Esophagus squamous epithelium (tissue), 5 donors: ENCODE data around the gene LDLR. TPM values are rescaled to one million over a fixed set of nuclear protein-coding genes. Genes with fewer than 3 reads are reported as not detected.
"Not testable (repeated sequence)": the region's sequence is repeated elsewhere in the genome, so short reads cannot be mapped to it uniquely, and the experiment has no call there.

ENCODE experiments used
- DNase-seq: peaks from one replicate; lab custom pipeline; 2025; lab: John Stamatoyannopoulos, UW
- H3K27ac ChIP-seq, 4 donors: fragments of 200-600 bp; sonication (generic); one replicate each; pipeline ENCODE4 v1.5.1; 2016 to 2019; ENCODE audit warnings: mild to moderate bottlenecking in 1 of 4
- H3K27me3 ChIP-seq, 4 donors: fragments of 200-600 bp; sonication (generic); 1 replicate in 3 of 4; 2 replicates in 1 of 4; pipeline versions ENCODE4 v1.5.1 to v1.6.0; 2017 to 2021; ENCODE audit warnings: antibody characterized with exemption in 1 of 4
- H3K36me3 ChIP-seq, 3 donors: fragments of 200-600 bp; sonication (generic); one replicate each; pipeline ENCODE4 v1.5.1; 2016 to 2019
- H3K4me1 ChIP-seq, 3 donors: fragments of 200-600 bp; sonication (generic); one replicate each; pipeline ENCODE4 v1.5.1; 2017 to 2019
- H3K4me3 ChIP-seq, 4 donors: fragments of 200-600 bp; sonication (generic); 1 replicate in 3 of 4; 2 replicates in 1 of 4; pipeline ENCODE4 v1.5.1; 2016 to 2019; ENCODE audit warnings: mild to moderate bottlenecking in 2 of 4, moderate library complexity in 1 of 4
- H3K9me3 ChIP-seq, 3 donors: fragments of 200-600 bp; sonication (generic); one replicate each; pipeline ENCODE4 v1.5.1; 2016 to 2019
- POLR2A ChIP-seq, 4 donors: fragments of 450-650 bp; IDR thresholded peaks; one replicate each; pipeline ENCODE4 v1.6.1; 2017; ENCODE audit warnings: antibody characterized with exemption in 4 of 4, mild to moderate bottlenecking in 4 of 4, moderate library complexity in 3 of 4
- WGBS, 2 donors: methylation state at CpG; one replicate each; pipeline ENCODE4 v1.1.5; 2018; 5-methylcytosine and 5-hydroxymethylcytosine counted together
- intact Hi-C: fragments of 100-400 bp; cut with DNase I; formaldehyde crosslinking; loops from one replicate; pipeline ENCODE4 v1.15.0; 2022
- total RNA-seq, 4 donors: library from RNA; depleted of rRNA; stranded (reverse); fragments of >200 nt; gene quantifications; one replicate each; pipeline ENCODE4 v1.1.0, GENCODE V29; 2016
- TF ChIP-seq, protein P1 (sequence below), 6 experiments: fragments of 450-650 bp in 4 of 6; fragments of 200-600 bp in 2 of 6; sonication (generic) in 2 of 6; IDR thresholded peaks; one replicate each; pipeline ENCODE4 v1.5.1; 2016 to 2019; ENCODE audit warnings: antibody characterized with exemption in 6 of 6, mild to moderate bottlenecking in 4 of 6, moderate library complexity in 4 of 6
- donor health status: DM: yes; HTN: yes; CAD: no.

The LDLR gene
- total RNA-seq, 4 donors from 2014 or later: 58.9 to 207 (median 149) TPM

- Histone ChIP-seq H3K36me3 (peaks cover 0 to 2% (median 0%) of the 10 kb centered on the region in 3 donors), H3K27me3 (no peaks in the 10 kb centered on the region), H3K4me3 (peak overlapping the region in 2 of 4 donors; percentile 61 to 89), H3K9me3 (no peaks in the 10 kb centered on the region), H3K4me1 (peaks cover 44 to 83% (median 69%) of the 10 kb centered on the region in 3 donors), H3K27ac (peak overlapping the region; percentile 95 to 100 (median 99))
- WGBS, 2 donors: 57 to 62% methylated on average over 2 to 4 of the region's 4 CpGs
- TF ChIP-seq, protein P1, sequence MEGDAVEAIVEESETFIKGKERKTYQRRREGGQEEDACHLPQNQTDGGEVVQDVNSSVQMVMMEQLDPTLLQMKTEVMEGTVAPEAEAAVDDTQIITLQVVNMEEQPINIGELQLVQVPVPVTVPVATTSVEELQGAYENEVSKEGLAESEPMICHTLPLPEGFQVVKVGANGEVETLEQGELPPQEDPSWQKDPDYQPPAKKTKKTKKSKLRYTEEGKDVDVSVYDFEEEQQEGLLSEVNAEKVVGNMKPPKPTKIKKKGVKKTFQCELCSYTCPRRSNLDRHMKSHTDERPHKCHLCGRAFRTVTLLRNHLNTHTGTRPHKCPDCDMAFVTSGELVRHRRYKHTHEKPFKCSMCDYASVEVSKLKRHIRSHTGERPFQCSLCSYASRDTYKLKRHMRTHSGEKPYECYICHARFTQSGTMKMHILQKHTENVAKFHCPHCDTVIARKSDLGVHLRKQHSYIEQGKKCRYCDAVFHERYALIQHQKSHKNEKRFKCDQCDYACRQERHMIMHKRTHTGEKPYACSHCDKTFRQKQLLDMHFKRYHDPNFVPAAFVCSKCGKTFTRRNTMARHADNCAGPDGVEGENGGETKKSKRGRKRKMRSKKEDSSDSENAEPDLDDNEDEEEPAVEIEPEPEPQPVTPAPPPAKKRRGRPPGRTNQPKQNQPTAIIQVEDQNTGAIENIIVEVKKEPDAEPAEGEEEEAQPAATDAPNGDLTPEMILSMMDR (IDR thresholded peaks at IDR 0.05): no peak
- no peak for TF ChIP-seq POLR2A (IDR thresholded peaks at IDR 0.05)
- no peak for DNase-seq
- intact Hi-C loops: no loop called here
Observed at GRCh38 chr19:11087870-11088505, 1.3 kb upstream of the LDLR start.

DNA sequence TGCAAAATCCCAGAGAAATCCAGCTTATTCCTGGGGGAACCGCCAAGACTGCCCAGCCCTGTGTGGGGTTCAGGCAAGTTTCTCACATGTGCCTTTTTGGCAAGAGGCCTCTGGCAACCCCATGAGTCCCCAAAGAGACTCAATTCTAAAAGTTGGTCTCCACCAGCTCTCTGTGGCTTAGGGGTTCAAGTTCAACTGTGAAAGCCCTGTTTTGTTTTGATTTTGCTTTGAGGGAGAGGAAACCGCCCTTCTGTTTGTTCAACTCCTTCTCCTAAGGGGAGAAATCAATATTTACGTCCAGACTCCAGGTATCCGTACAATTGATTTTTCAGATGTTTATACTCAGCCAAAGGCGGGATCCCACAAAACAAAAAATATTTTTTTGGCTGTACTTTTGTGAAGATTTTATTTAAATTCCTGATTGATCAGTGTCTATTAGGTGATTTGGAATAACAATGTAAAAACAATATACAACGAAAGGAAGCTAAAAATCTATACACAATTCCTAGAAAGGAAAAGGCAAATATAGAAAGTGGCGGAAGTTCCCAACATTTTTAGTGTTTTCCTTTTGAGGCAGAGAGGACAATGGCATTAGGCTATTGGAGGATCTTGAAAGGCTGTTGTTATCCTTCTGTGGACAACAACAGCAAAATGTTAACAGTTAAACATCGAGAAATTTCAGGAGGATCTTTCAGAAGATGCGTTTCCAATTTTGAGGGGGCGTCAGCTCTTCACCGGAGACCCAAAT, 583 bp upstream of the LDLR start:
- peaks cover 49 to 88% (median 75%) of the 10 kb centered on the region in 3 donors for H3K4me1 ChIP-seq
- TF ChIP-seq POLR2A (IDR thresholded peaks at IDR 0.05): no peak
- TF ChIP-seq, protein P1 (IDR thresholded peaks at IDR 0.05): no peak
- no peaks in the 10 kb centered on the region for H3K9me3 ChIP-seq
- peak overlapping the region; percentile 95 to 100 (median 99) for H3K27ac ChIP-seq
- intact Hi-C loops: no loop called here
- H3K36me3 ChIP-seq: peaks cover 0 to 9% (median 0%) of the 10 kb centered on the region in 3 donors
- no peak for DNase-seq
- H3K4me3 ChIP-seq: peak overlapping the region; percentile 61 to 92 (median 84)
- no peaks in the 10 kb centered on the region for H3K27me3 ChIP-seq
- 13 to 15% methylated on average over 11 of the region's 11 CpGs for WGBS, 2 donors

GRCh38 chr19:11090014-11090263, 676 bp downstream of the LDLR start:
- DNase-seq, intact Hi-C loops, H3K9me3 ChIP-seq, H3K27me3 ChIP-seq: not testable (repeated sequence)
- 0% methylated on average over 1 of the region's 15 CpGs; no CpG with 5 or more reads in 1 of the 2 donors for WGBS, 2 donors
- H3K36me3 ChIP-seq: peaks cover 0 to 19% (median 0%) of the 10 kb centered on the region in 3 donors
- TF ChIP-seq, protein P1 (IDR thresholded peaks at IDR 0.05): peak in 1 of 6 experiments; percentile 4
- peaks cover 47 to 88% (median 75%) of the 10 kb centered on the region in 3 donors for H3K4me1 ChIP-seq
- H3K4me3 ChIP-seq: peak overlapping the region; percentile 61 to 92 (median 84)
- peak overlapping the region; percentile 95 to 100 (median 99) for H3K27ac ChIP-seq

DNA sequence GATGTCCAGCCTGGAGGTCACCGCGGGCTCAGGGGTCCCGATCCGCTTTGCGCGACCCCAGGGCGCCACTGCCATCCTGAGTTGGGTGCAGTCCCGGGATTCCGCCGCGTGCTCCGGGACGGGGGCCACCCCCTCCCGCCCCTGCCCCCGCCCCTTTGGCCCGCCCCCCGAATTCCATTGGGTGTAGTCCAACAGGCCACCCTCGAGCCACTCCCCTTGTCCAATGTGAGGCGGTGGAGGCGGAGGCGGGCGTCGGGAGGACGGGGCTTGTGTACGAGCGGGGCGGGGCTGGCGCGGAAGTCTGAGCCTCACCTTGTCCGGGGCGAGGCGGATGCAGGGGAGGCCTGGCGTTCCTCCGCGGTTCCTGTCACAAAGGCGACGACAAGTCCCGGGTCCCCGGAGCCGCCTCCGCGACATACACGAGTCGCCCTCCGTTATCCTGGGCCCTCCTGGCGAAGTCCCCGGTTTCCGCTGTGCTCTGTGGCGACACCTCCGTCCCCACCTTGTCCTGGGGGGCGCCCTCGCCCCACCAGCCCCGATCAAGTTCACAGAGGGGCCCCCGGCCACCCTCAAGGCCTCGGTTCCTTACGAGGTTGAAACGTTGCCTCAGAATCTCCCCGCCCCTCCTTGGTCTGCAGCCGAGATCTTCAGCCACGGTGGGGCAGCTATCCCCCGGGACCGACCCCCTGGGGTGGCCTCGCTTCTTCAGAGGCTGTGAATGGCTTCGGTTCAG, 1.2 kb downstream of the LDLR start:
- peak; percentile 88 for DNase-seq
- intact Hi-C loops: no loop called here
- H3K27me3 ChIP-seq: no peaks in the 10 kb centered on the region
- TF ChIP-seq, protein P1 (IDR thresholded peaks at IDR 0.05): peak in 2 of 6 experiments; percentile 4 to 8
- peak in 3 of 4 donors; percentile 94 to 99 (median 97) for TF ChIP-seq POLR2A (IDR thresholded peaks at IDR 0.05)
- H3K9me3 ChIP-seq: no peaks in the 10 kb centered on the region
- H3K4me1 ChIP-seq: peaks cover 44 to 88% (median 72%) of the 10 kb centered on the region in 3 donors
- peak overlapping the region; percentile 95 to 100 (median 99) for H3K27ac ChIP-seq
- H3K4me3 ChIP-seq: peak overlapping the region; percentile 61 to 92 (median 84)
- H3K36me3 ChIP-seq: peaks cover 0 to 19% (median 0%) of the 10 kb centered on the region in 3 donors
- WGBS, 2 donors: 0% methylated on average over 3 to 11 of the region's 64 CpGs
